OCI-LY7 (cell line): Measurements from ENCODE around the gene RGN. TPM values are rescaled to one million over a fixed set of nuclear protein-coding genes. Genes with fewer than 3 reads are reported as not detected.

Experiments used
- BruUV-seq: library from RNA; stranded (reverse); fragments of 400-500 nt; replicated peaks from 2 replicates; lab custom pipeline; 2021; lab: Mats Ljungman, UMichigan
- CTCF ChIA-PET: fragments of 300-600 bp; sonication (Branson Sonifier 250); formaldehyde crosslinking; loops from one replicate; lab custom pipeline; 2022; ENCODE audit warnings: antibody characterized with exemption; ENCODE audit not compliant: unreplicated experiment; lab: Charles Lee
- POLR2A ChIA-PET: fragments of 300-600 bp; sonication (Branson Sonifier 250); formaldehyde crosslinking; loops from one replicate; lab custom pipeline; 2022; ENCODE audit warnings: antibody characterized with exemption; lab: Charles Lee
- DNase-seq: peaks from one replicate; pipeline ENCODE4 v3.0.0-alpha.2; 2015; ENCODE audit warnings: low spot score
- H2AFZ ChIP-seq: fragments of 200-600 bp; sonication (generic), shearing (Covaris generic); 2 replicates; pipeline ENCODE4 v1.6.1; 2014; ENCODE audit warnings: mild to moderate bottlenecking, antibody characterized with exemption, low read length, moderate library complexity
- H3K27ac ChIP-seq: fragments of 200-600 bp; sonication (generic); 2 replicates; pipeline ENCODE4 v1.5.1; 2014; ENCODE audit warnings: mixed run types, low read depth, mild to moderate bottlenecking, moderate library complexity, low read length, inconsistent platforms; ENCODE audit not compliant: poor library complexity, severe bottlenecking
- H3K36me3 ChIP-seq: fragments of 200-600 bp; sonication (generic); 2 replicates; pipeline ENCODE4 v1.6.1; 2014; ENCODE audit warnings: mild to moderate bottlenecking, antibody characterized with exemption, low read length, moderate library complexity, mixed read lengths; ENCODE audit not compliant: insufficient read depth
- H3K4me1 ChIP-seq: fragments of 200-600 bp; sonication (generic); 2 replicates; pipeline ENCODE4 v1.5.1; 2014; ENCODE audit warnings: mild to moderate bottlenecking, low read length; ENCODE audit not compliant: insufficient read depth, poor library complexity, severe bottlenecking
- H3K4me2 ChIP-seq: fragments of 200-600 bp; sonication (generic); 2 replicates; pipeline ENCODE4 v1.6.1; 2014; ENCODE audit warnings: mild to moderate bottlenecking, low read length
- H3K4me3 ChIP-seq: fragments of 200-600 bp; sonication (generic); 2 replicates; pipeline ENCODE4 v1.5.1; 2014; ENCODE audit warnings: mild to moderate bottlenecking, low read depth, low read length; ENCODE audit not compliant: poor library complexity, severe bottlenecking
- H3K79me2 ChIP-seq: fragments of 200-600 bp; sonication (generic); 2 replicates; pipeline ENCODE4 v1.6.1; 2016; ENCODE audit warnings: low read depth, mild to moderate bottlenecking, low read length, moderate library complexity, mixed read lengths; ENCODE audit not compliant: insufficient read depth
- H3K9me2 ChIP-seq: fragments of 200-600 bp; sonication (generic); 2 replicates; pipeline ENCODE4 v1.6.1; 2016; ENCODE audit warnings: mild to moderate bottlenecking, low read length, mixed read lengths; ENCODE audit not compliant: insufficient read depth
- H3K9me3 ChIP-seq: fragments of 200-600 bp; sonication (generic); 2 replicates; pipeline ENCODE4 v1.6.1; 2014; ENCODE audit warnings: mild to moderate bottlenecking, mixed run types, low read length, mixed read lengths
- H4K20me1 ChIP-seq: fragments of 200-600 bp; sonication (generic); 2 replicates; pipeline ENCODE4 v1.6.1; 2014; ENCODE audit warnings: mild to moderate bottlenecking, antibody characterized with exemption, low read length, moderate library complexity, mixed read lengths; ENCODE audit not compliant: insufficient read depth
- CTCF ChIP-seq: fragments of 200-600 bp; sonication (generic); conservative IDR thresholded peaks from 2 replicates; pipeline ENCODE4 v1.5.1; 2014; ENCODE audit warnings: mild to moderate bottlenecking, antibody characterized with exemption, low read length, moderate library complexity, mixed read lengths
- EZH2phosphoT487 ChIP-seq: fragments of 200-600 bp; sonication (generic); IDR thresholded peaks from 2 replicates; pipeline ENCODE4 v1.6.1; 2018; ENCODE audit warnings: low read depth, borderline replicate concordance, mild to moderate bottlenecking, mixed run types, antibody characterized with exemption, low read length, moderate library complexity, mixed read lengths
- intact Hi-C: fragments of 100-400 bp; cut with micrococcal nuclease; formaldehyde crosslinking; loops from one replicate; pipeline ENCODE4 v1.10.0; 2022; ENCODE audit not compliant: unreplicated experiment
- total RNA-seq, 2 experiments: library from RNA; depleted of rRNA in 1 of 2; stranded (reverse); fragments of >200 nt in 1 of 2; shearing (Covaris generic) in 1 of 2; gene quantifications; 2 replicates each; pipeline ENCODE4 v1.2.3, GENCODE V29; 2014 to 2022

The RGN gene
- total RNA-seq, 2 experiments from 2014 or later, result 0.25 TPM; not detected in 1

- H2AFZ ChIP-seq, result no peak overlapping the region
- intact Hi-C loops, result loop anchor here (10.0 kb wide), 1 partner anchor 186 kb away; no protein-coding TSS in a partner anchor
Measured at GRCh38 chrX:47091149-47091775, 13.0 kb downstream of the RGN start.

GRCh38 chrX:47093248-47093647 is 15.0 kb downstream of the RGN start:
- ChIA-PET CTCF (no interaction called here), POLR2A (no interaction called here)
- TF ChIP-seq CTCF (peak; percentile 77), EZH2phosphoT487 (no peak)
- Histone ChIP-seq H3K9me3 (no peaks in the 10 kb centered on the region), H3K4me3 (no peak overlapping the region), H3K27ac (no peak overlapping the region), H3K79me2 (no peaks in the 10 kb centered on the region), H3K4me2 (no peak overlapping the region), H3K4me1 (no peaks in the 10 kb centered on the region), H4K20me1 (no peaks in the 10 kb centered on the region), H2AFZ (no peak overlapping the region), H3K9me2 (no peaks in the 10 kb centered on the region), H3K36me3 (no peaks in the 10 kb centered on the region)
- peak; percentile 52 for DNase-seq
- intact Hi-C loops, result loop anchor here (10.0 kb wide), 1 partner anchor 188 kb away; no protein-coding TSS in a partner anchor
- no TSS peak for BruUV-seq

More at GRCh38 chrX:47091149-47091775, 13.0 kb downstream of the RGN start:
- Histone ChIP-seq H3K36me3 (no peaks in the 10 kb centered on the region), H3K4me2 (no peak overlapping the region), H3K4me1 (no peaks in the 10 kb centered on the region), H3K4me3 (no peak overlapping the region), H3K9me3 (no peaks in the 10 kb centered on the region), H3K27ac (no peak overlapping the region), H3K9me2 (no peaks in the 10 kb centered on the region), H4K20me1 (no peaks in the 10 kb centered on the region), H3K79me2 (no peaks in the 10 kb centered on the region)
- no TSS peak for BruUV-seq
- TF ChIP-seq EZH2phosphoT487 (no peak), CTCF (no peak)
- CTCF ChIA-PET, result no interaction called here
- no peak for DNase-seq
- POLR2A ChIA-PET, result no interaction called here

GRCh38 chrX:47093860-47094259 is 15.6 kb downstream of the RGN start:
- Histone ChIP-seq H3K27ac (no peak overlapping the region), H3K4me1 (no peaks in the 10 kb centered on the region), H3K9me3 (no peaks in the 10 kb centered on the region), H2AFZ (no peak overlapping the region), H3K4me2 (no peak overlapping the region), H3K79me2 (no peaks in the 10 kb centered on the region), H3K4me3 (no peak overlapping the region), H3K9me2 (no peaks in the 10 kb centered on the region), H3K36me3 (no peaks in the 10 kb centered on the region), H4K20me1 (no peaks in the 10 kb centered on the region)
- ChIA-PET CTCF (no interaction called here), POLR2A (no interaction called here)
- TF ChIP-seq EZH2phosphoT487 (no peak), CTCF (no peak)
- intact Hi-C loops, result loop anchor here (10.0 kb wide), 1 partner anchor 189 kb away; no protein-coding TSS in a partner anchor
- no TSS peak for BruUV-seq
- no peak for DNase-seq
